CD4-positive, alpha-beta T cell (primary cell): ENCODE results near the gene PRPF19. TPM values are rescaled to one million over a fixed set of nuclear protein-coding genes. Genes with fewer than 3 reads are reported as not detected.

Experiments
- ATAC-seq: fragments of 200-7000 bp; cut with Tn5 transposase; one replicate; pipeline ENCODE4 v1.10.0; 2022; ENCODE audit warnings: mild to moderate bottlenecking; ENCODE audit not compliant: poor library complexity
- CTCF ChIA-PET: fragments of 350-600 bp; sonication (Branson Sonifier 250); formaldehyde crosslinking; loops from one replicate; lab custom pipeline; 2021; ENCODE audit warnings: antibody characterized with exemption, inconsistent platforms; lab: Charles Lee
- POLR2A ChIA-PET: fragments of 350-600 bp; sonication (Branson Sonifier 250); formaldehyde crosslinking; loops from one replicate; lab custom pipeline; 2021; ENCODE audit warnings: antibody characterized with exemption, inconsistent platforms; lab: Charles Lee
- DNase-seq, 14 experiments: peaks; one replicate each; pipeline ENCODE4 v3.0.0-alpha.2; 2013 to 2020; ENCODE audit warnings: mixed read lengths in 2 of 14
- H3K27ac ChIP-seq, 2 donors: one replicate each; pipeline versions ENCODE4 v1.5.1 to v1.7.0; 2013; ENCODE audit warnings: low read length in 2 of 2, low read depth in 1 of 2, mild to moderate bottlenecking in 1 of 2
- H3K27me3 ChIP-seq, 2 experiments: 1 replicate in 1 of 2; 2 replicates in 1 of 2; pipeline versions ENCODE4 v1.6.1 to v1.7.0; 2013; ENCODE audit warnings: low read length in 2 of 2, control low read depth in 1 of 2, mild to moderate bottlenecking in 1 of 2, moderate library complexity in 1 of 2; ENCODE audit not compliant: insufficient read depth in 2 of 2, control insufficient read depth in 1 of 2
- H3K36me3 ChIP-seq: one replicate; pipeline ENCODE4 v1.6.1; 2013; ENCODE audit warnings: low read length, control low read depth; ENCODE audit not compliant: insufficient read depth
- H3K4me1 ChIP-seq: one replicate; pipeline ENCODE4 v1.6.1; 2013; ENCODE audit warnings: low read length, control low read depth; ENCODE audit not compliant: insufficient read depth
- H3K4me3 ChIP-seq: one replicate; pipeline ENCODE4 v1.5.1; 2013; ENCODE audit warnings: mild to moderate bottlenecking, low read length, moderate library complexity
- H3K9me3 ChIP-seq, 2 experiments: 1 replicate in 1 of 2; 2 replicates in 1 of 2; pipeline versions ENCODE4 v1.6.1 to v1.7.0; 2013; ENCODE audit warnings: low read length in 2 of 2, mild to moderate bottlenecking in 2 of 2, control low read depth in 1 of 2, moderate library complexity in 1 of 2; ENCODE audit not compliant: control insufficient read depth in 1 of 2, insufficient read depth in 1 of 2
- H3K27ac Mint-ChIP-seq: one replicate; pipeline ENCODE4 v1.8.0; 2020; ENCODE audit warnings: mixed read lengths
- H3K27me3 Mint-ChIP-seq: one replicate; pipeline ENCODE4 v1.8.0; 2021; ENCODE audit warnings: mixed read lengths
- H3K36me3 Mint-ChIP-seq: one replicate; pipeline ENCODE4 v1.8.0; 2021; ENCODE audit warnings: low read depth, mixed read lengths
- H3K4me1 Mint-ChIP-seq: one replicate; pipeline ENCODE4 v1.8.0; 2021; ENCODE audit warnings: low read depth, mixed read lengths
- H3K4me3 Mint-ChIP-seq: one replicate; pipeline ENCODE4 v1.8.0; 2020; ENCODE audit warnings: mild to moderate bottlenecking, mixed read lengths
- H3K9me3 Mint-ChIP-seq: one replicate; pipeline ENCODE4 v1.8.0; 2020; ENCODE audit warnings: mixed read lengths
- intact Hi-C, 2 experiments: fragments of 100-400 bp; cut with DNase I in 1 of 2; cut with micrococcal nuclease in 1 of 2; formaldehyde crosslinking; loops; one replicate each; pipeline versions ENCODE4 v1.15.1 to v1.9.0; 2023 to 2025; cut with DNase I, micrococcal nuclease
- total RNA-seq, 174 experiments: library from RNA in 2 of 174; stranded (reverse) in 2 of 174; gene quantifications; one replicate each; pipeline ENCODE4 v1.2.3 and lab custom pipeline; 2021 to 2026
- TF ChIP-seq, protein P1 (sequence below): fragments of 200-600 bp; IDR thresholded peaks from one replicate; pipeline ENCODE4 v1.8.0; 2022; ENCODE audit warnings: antibody characterized with exemption, mild to moderate bottlenecking

PRPF19 gene
- total RNA-seq, 2 experiments from 2014 or later, result 63.2 to 67.3 TPM

DNA sequence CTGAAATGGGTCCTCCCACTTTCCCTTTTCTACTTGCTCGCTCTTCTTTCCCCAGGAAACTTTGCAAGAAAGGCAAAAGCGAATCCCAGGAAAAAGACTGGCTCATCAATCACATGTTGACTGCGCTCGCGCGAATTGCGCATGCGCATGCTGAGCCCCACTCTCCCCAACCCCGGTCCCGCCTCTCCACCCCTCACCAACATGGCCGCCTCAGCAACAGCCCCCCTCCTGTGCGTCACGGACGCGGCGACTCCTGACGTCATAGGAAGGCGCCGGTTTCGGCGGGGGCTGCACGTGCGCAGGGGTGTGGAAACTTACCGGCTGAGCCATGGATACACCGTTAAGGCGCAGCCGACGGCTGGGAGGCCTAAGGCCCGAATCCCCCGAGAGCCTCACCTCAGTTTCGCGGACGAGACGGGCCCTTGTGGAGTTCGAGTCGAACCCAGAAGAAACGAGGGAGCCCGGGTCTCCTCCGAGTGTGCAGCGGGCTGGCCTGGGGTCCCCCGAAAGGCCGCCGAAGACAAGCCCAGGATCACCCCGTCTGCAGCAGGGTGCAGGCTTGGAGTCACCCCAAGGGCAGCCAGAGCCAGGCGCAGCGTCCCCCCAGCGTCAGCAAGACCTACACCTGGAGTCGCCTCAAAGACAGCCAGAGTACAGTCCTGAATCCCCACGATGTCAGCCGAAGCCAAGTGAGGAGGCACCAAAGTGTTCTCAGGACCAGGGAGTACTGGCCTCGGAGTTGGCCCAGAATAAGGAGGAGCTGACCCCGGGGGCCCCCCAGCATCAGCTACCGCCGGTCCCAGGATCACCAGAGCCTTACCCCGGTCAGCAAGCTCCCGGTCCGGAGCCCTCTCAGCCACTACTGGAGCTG is 64.4 kb downstream of the PRPF19 start, which contains the start of gene CCDC86:
Gene CCDC86 (plus strand): TSS at position 317 of the 871 bp plus-strand sequence. CDS start 12 bp downstream, at position 329.
- Mint-ChIP-seq H3K9me3 (no peaks in the 10 kb centered on the region), H3K4me1 (peaks cover 42% of the 10 kb centered on the region), H3K27ac (peak within 1 kb of the TSS; percentile 81), H3K4me3 (peak within 1 kb of the TSS; percentile 78), H3K36me3 (peaks cover 17% of the 10 kb centered on the region), H3K27me3 (no peaks in the 10 kb centered on the region)
- H3K27ac ChIP-seq, result peak within 1 kb of the TSS; percentile 61 to 72
- TF ChIP-seq, protein P1, sequence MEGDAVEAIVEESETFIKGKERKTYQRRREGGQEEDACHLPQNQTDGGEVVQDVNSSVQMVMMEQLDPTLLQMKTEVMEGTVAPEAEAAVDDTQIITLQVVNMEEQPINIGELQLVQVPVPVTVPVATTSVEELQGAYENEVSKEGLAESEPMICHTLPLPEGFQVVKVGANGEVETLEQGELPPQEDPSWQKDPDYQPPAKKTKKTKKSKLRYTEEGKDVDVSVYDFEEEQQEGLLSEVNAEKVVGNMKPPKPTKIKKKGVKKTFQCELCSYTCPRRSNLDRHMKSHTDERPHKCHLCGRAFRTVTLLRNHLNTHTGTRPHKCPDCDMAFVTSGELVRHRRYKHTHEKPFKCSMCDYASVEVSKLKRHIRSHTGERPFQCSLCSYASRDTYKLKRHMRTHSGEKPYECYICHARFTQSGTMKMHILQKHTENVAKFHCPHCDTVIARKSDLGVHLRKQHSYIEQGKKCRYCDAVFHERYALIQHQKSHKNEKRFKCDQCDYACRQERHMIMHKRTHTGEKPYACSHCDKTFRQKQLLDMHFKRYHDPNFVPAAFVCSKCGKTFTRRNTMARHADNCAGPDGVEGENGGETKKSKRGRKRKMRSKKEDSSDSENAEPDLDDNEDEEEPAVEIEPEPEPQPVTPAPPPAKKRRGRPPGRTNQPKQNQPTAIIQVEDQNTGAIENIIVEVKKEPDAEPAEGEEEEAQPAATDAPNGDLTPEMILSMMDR, result no peak
- no peaks in the 10 kb centered on the region for H3K27me3 ChIP-seq
- peak within 1 kb of the TSS; percentile 99 for H3K4me3 ChIP-seq
- peaks cover 48% of the 10 kb centered on the region for H3K4me1 ChIP-seq
- intact Hi-C loops, result loop anchor here (2.0 to 5.0 kb wide), 5 partner anchors 63 to 1280 kb away; partner anchors contain the start of genes DDB1 (in 1 of the 2), INCENP (in 1 of the 2), PRPF19 (in 1 of the 2) and TKFC (in 1 of the 2)
- ATAC-seq (peak; percentile 96), DNase-seq (peak; percentile 96 to 100 (median 98))
- CTCF ChIA-PET, result interaction anchor here (1.0 kb wide), 1 partner anchor 11 kb away, joined by 3 read pairs; no protein-coding TSS in a partner anchor
- no peaks in the 10 kb centered on the region for H3K36me3 ChIP-seq
- POLR2A ChIA-PET, result interaction anchor here (0.8 to 1.4 kb wide), 6 partner anchors 13 to 255 kb away, joined by 3 to 7 read pairs (median 3); partner anchors contain the start of genes PRPF19, PTGDR2 and TMEM109
- H3K9me3 ChIP-seq, result no peaks in the 10 kb centered on the region

Other genes starting within 250 kb of the PRPF19 start
- gene MS4A8, start 207.0 kb downstream of the PRPF19 start, total RNA-seq, result not detected
- not detected for gene MS4A18, start 181.9 kb downstream of the PRPF19 start, total RNA-seq
- not detected for gene MS4A15, start 149.7 kb downstream of the PRPF19 start, total RNA-seq
- not detected for gene MS4A10, start 121.3 kb downstream of the PRPF19 start, total RNA-seq
- gene CCDC86, start 64.5 kb downstream of the PRPF19 start, total RNA-seq, result 1 to 10 TPM; 8.0 to 9.0 TPM
- gene PTGDR2, start 50.6 kb downstream of the PRPF19 start, total RNA-seq, result under 1 TPM; 0.36 TPM
- gene ZP1, start 39.0 kb downstream of the PRPF19 start, total RNA-seq, result under 1 TPM in 1 of 2 experiments, not detected in 1; 0.20 TPM
- gene TMEM109, start 7.6 kb upstream of the PRPF19 start, total RNA-seq, result 10 to 100 TPM; 27.8 to 32.9 TPM
- gene TMEM132A, start 17.9 kb upstream of the PRPF19 start, total RNA-seq, result not detected
- gene SLC15A3, start 45.6 kb upstream of the PRPF19 start, total RNA-seq, result 10 to 100 TPM; 10.5 to 11.9 TPM
- gene CD6, start 65.1 kb upstream of the PRPF19 start, total RNA-seq, result 100 to 1,000 TPM; 814 to 827 TPM
- 100 to 1,000 TPM; 421 to 423 TPM for gene CD5, start 195.9 kb upstream of the PRPF19 start, total RNA-seq